Measurements from ENCODE around the gene NRXN3. TPM values are rescaled to one million over a fixed set of nuclear protein-coding genes. Genes with fewer than 3 reads are reported as not detected.

NRXN3 gene
- total and polyA plus RNA-seq, 4 donors = 1.4 to 8.3 (median 4.4) TPM

DNA sequence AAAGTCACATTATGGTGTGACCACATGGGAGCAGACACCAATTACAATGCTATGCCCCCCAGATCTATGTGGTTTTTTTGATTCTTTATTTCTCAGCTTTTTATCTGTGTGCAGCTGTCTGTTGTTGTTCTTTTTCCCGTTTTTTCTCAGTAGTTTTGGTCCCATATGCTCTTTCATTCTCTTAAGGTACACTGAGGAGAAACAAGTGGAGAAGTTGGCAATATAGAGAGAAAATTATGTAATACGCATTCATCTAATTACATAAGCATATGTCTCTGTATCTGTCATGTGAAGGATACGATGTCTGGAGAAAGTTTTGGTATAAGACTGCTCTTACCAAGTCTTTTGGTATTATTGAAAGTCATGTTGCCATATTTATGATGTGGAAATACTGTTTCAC lies 819.0 kb downstream of the NRXN3 start:
- Histone ChIP-seq H3K27me3 (ENCODE audit: control insufficient read depth in 3 of 3, insufficient read depth in 3 of 3, low read length in 2 of 3) (no peaks in the 10 kb centered on the region), H3K9me3 (ENCODE audit: control insufficient read depth in 4 of 4, insufficient read depth in 3 of 4, low read length in 3 of 4) (no peaks in the 10 kb centered on the region), H3K27ac (ENCODE audit: low read depth in 1 of 2, low read length in 1 of 2) (no peak overlapping the region), H3K4me1 (ENCODE audit: control insufficient read depth in 5 of 5, insufficient read depth in 5 of 5, low read length in 5 of 5) (no peaks in the 10 kb centered on the region), H3K9ac (ENCODE audit: insufficient read depth in 1 of 2, low read length in 2 of 2) (no peak overlapping the region), H3K36me3 (ENCODE audit: control insufficient read depth in 4 of 4, insufficient read depth in 4 of 4, low read length in 4 of 4) (no peaks in the 10 kb centered on the region), H3K4me3 (no peak overlapping the region)
- WGBS, 2 donors = 84 to 86% methylated on average over 3 of the region's 3 CpGs
- no peak for ATAC-seq (ENCODE audit: insufficient read depth, low FRiP score)
- TF ChIP-seq, protein P1, sequence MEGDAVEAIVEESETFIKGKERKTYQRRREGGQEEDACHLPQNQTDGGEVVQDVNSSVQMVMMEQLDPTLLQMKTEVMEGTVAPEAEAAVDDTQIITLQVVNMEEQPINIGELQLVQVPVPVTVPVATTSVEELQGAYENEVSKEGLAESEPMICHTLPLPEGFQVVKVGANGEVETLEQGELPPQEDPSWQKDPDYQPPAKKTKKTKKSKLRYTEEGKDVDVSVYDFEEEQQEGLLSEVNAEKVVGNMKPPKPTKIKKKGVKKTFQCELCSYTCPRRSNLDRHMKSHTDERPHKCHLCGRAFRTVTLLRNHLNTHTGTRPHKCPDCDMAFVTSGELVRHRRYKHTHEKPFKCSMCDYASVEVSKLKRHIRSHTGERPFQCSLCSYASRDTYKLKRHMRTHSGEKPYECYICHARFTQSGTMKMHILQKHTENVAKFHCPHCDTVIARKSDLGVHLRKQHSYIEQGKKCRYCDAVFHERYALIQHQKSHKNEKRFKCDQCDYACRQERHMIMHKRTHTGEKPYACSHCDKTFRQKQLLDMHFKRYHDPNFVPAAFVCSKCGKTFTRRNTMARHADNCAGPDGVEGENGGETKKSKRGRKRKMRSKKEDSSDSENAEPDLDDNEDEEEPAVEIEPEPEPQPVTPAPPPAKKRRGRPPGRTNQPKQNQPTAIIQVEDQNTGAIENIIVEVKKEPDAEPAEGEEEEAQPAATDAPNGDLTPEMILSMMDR (IDR thresholded peaks at IDR 0.05; ENCODE audit: control extremely low read depth, extremely low read depth) = no peak
- no peak for DNase-seq

DNA sequence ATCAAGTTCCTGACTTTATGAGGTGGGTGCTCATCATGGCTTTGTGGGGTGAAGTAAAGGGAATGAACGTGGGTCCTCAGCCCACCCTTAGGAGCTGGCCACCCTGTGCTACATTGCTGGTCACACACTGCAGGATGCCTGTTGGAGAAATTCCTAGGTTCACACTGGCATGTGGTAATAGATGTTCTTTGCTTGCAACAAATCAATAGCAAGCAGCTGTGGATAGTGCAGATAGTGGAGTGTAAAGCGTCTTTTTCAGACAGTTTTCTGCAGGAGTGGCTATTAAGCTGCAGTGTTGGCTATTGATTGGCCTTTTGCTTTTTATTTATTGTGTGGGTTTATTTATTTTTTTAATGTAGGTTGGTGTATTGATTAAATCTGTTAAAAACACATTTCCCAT lies 822.7 kb downstream of the NRXN3 start:
- no peak overlapping the region for H3K4me3 ChIP-seq
- TF ChIP-seq, protein P1 (IDR thresholded peaks at IDR 0.05; ENCODE audit: control extremely low read depth, extremely low read depth) = no peak
- H3K27ac ChIP-seq (ENCODE audit: low read depth in 1 of 2, low read length in 1 of 2) = no peak overlapping the region
- no peaks in the 10 kb centered on the region for H3K27me3 ChIP-seq (ENCODE audit: control insufficient read depth in 3 of 3, insufficient read depth in 3 of 3, low read length in 2 of 3)
- WGBS, 2 donors = 93 to 94% methylated on average over 2 of the region's 2 CpGs
- peaks cover 0 to under 1% (median 0%) of the 10 kb centered on the region in 5 donors for H3K4me1 ChIP-seq (ENCODE audit: control insufficient read depth in 5 of 5, insufficient read depth in 5 of 5, low read length in 5 of 5)
- no peak overlapping the region for H3K9ac ChIP-seq (ENCODE audit: insufficient read depth in 1 of 2, low read length in 2 of 2)
- ATAC-seq (ENCODE audit: insufficient read depth, low FRiP score) = no peak
- no peaks in the 10 kb centered on the region for H3K36me3 ChIP-seq (ENCODE audit: control insufficient read depth in 4 of 4, insufficient read depth in 4 of 4, low read length in 4 of 4)
- DNase-seq = no peak
- H3K9me3 ChIP-seq (ENCODE audit: control insufficient read depth in 4 of 4, insufficient read depth in 3 of 4, low read length in 3 of 4) = no peaks in the 10 kb centered on the region

DNA sequence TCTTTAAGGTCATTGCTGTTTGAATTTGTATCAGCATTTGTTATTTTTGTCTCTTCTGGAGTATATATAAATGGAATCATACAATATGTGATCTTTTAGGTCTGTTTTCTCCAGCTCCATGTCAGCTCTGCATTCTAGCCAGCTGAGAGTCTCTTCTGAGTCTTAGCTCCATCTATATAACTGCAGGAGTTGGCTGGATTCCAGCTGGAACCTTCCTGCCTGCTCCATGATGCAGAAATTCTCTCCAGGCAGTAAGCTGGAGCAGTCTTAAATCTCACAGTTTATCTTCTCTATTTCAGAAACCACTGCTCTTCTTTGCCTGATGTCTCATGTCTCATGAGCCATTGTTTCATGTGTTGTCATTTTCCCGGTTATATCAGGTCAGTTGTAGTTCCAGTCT lies 827.6 kb downstream of the NRXN3 start:
- Histone ChIP-seq H3K9me3 (ENCODE audit: control insufficient read depth in 4 of 4, insufficient read depth in 3 of 4, low read length in 3 of 4) (no peaks in the 10 kb centered on the region), H3K4me1 (ENCODE audit: control insufficient read depth in 5 of 5, insufficient read depth in 5 of 5, low read length in 5 of 5) (peaks cover 0 to 3% (median 0%) of the 10 kb centered on the region in 5 donors), H3K27ac (ENCODE audit: low read depth in 1 of 2, low read length in 1 of 2) (no peak overlapping the region), H3K27me3 (ENCODE audit: control insufficient read depth in 3 of 3, insufficient read depth in 3 of 3, low read length in 2 of 3) (no peaks in the 10 kb centered on the region), H3K9ac (ENCODE audit: insufficient read depth in 1 of 2, low read length in 2 of 2) (no peak overlapping the region), H3K4me3 (no peak overlapping the region), H3K36me3 (ENCODE audit: control insufficient read depth in 4 of 4, insufficient read depth in 4 of 4, low read length in 4 of 4) (no peaks in the 10 kb centered on the region)
- WGBS, 2 donors = 69 to 76% methylated on average over 1 of the region's 1 CpG
- ATAC-seq (ENCODE audit: insufficient read depth, low FRiP score) (no peak), DNase-seq (peak; percentile 78 to 95 (median 89))
- TF ChIP-seq, protein P1 (IDR thresholded peaks at IDR 0.05; ENCODE audit: control extremely low read depth, extremely low read depth) = no peak

DNA sequence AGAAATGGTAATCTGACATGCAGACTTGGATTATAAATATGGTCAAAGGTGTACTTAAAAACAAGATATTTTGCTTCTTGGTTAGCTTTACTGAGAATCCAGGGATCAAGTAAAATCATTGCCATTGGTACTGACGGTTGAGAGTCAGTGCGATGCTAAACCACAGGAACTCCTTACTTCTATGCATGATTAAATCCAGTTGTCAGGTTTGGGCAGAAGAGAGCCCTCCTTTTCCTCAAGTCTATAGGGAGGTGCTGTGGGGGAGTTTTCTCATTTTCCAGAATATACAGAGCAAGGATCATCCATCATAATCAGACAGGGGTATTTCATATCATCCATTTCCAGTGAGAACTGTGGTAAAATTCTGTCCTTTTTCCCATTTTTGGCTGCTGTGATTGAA lies 839.1 kb downstream of the NRXN3 start:
- WGBS, 2 donors = 90 to 93% methylated on average over 2 of the region's 2 CpGs
- Histone ChIP-seq H3K9ac (ENCODE audit: insufficient read depth in 1 of 2, low read length in 2 of 2) (no peak overlapping the region), H3K27me3 (ENCODE audit: control insufficient read depth in 3 of 3, insufficient read depth in 3 of 3, low read length in 2 of 3) (peaks cover 0 to 2% (median 0%) of the 10 kb centered on the region in 3 donors), H3K36me3 (ENCODE audit: control insufficient read depth in 4 of 4, insufficient read depth in 4 of 4, low read length in 4 of 4) (no peaks in the 10 kb centered on the region), H3K9me3 (ENCODE audit: control insufficient read depth in 4 of 4, insufficient read depth in 3 of 4, low read length in 3 of 4) (no peaks in the 10 kb centered on the region), H3K4me1 (ENCODE audit: control insufficient read depth in 5 of 5, insufficient read depth in 5 of 5, low read length in 5 of 5) (no peaks in the 10 kb centered on the region), H3K27ac (ENCODE audit: low read depth in 1 of 2, low read length in 1 of 2) (no peak overlapping the region), H3K4me3 (no peak overlapping the region)
- TF ChIP-seq, protein P1 (IDR thresholded peaks at IDR 0.05; ENCODE audit: control extremely low read depth, extremely low read depth) = no peak
- DNase-seq (no peak), ATAC-seq (ENCODE audit: insufficient read depth, low FRiP score) (no peak)

Data from lung (tissue), 12 donors.